ENCODE results near the gene PGM5. TPM values are rescaled to one million over a fixed set of nuclear protein-coding genes. Genes with fewer than 3 reads are reported as not detected.

Gene PGM5
- total RNA-seq, 2 donors from 2014 or later, result 6.5 to 6.9 TPM

DNA sequence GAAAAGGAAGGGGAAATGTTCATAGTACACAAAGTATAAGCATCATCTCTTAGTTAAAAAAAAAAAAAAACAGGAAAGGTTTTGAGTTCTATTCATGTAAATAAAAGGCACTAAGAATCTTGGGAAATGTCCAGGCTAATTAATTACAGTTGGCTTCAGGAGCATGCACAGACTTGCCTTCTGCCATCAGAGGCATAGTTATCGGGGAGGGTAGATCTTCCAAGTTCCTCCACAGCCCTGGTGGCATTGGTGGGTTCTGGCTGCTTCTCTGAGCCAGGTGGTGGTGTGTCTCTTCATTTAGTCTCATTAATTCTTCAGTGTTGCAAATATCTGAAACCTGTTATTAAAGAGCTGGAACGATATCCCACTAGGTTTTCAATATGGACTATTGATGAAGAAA is 99.0 kb downstream of the PGM5 start:
- Histone ChIP-seq H3K4me1 (no peaks in the 10 kb centered on the region), H3K36me3 (replicated peaks in 1 of 2; ENCODE audit: insufficient read depth in 1 of 2, low read depth in 2 of 2) (no peaks in the 10 kb centered on the region), H3K9me3 (no peaks in the 10 kb centered on the region), H3K4me3 (no peak overlapping the region), H3K27me3 (no peaks in the 10 kb centered on the region), H3K27ac (no peak overlapping the region)
- ATAC-seq, result no peak
- no peak for DNase-seq
- 73 to 75% methylated on average over 2 of the region's 2 CpGs for WGBS, 2 donors
- TF ChIP-seq, protein P1, sequence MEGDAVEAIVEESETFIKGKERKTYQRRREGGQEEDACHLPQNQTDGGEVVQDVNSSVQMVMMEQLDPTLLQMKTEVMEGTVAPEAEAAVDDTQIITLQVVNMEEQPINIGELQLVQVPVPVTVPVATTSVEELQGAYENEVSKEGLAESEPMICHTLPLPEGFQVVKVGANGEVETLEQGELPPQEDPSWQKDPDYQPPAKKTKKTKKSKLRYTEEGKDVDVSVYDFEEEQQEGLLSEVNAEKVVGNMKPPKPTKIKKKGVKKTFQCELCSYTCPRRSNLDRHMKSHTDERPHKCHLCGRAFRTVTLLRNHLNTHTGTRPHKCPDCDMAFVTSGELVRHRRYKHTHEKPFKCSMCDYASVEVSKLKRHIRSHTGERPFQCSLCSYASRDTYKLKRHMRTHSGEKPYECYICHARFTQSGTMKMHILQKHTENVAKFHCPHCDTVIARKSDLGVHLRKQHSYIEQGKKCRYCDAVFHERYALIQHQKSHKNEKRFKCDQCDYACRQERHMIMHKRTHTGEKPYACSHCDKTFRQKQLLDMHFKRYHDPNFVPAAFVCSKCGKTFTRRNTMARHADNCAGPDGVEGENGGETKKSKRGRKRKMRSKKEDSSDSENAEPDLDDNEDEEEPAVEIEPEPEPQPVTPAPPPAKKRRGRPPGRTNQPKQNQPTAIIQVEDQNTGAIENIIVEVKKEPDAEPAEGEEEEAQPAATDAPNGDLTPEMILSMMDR (IDR thresholded peaks at IDR 0.05), result no peak
- intact Hi-C loops (cut with DNase I), result no loop called here

DNA sequence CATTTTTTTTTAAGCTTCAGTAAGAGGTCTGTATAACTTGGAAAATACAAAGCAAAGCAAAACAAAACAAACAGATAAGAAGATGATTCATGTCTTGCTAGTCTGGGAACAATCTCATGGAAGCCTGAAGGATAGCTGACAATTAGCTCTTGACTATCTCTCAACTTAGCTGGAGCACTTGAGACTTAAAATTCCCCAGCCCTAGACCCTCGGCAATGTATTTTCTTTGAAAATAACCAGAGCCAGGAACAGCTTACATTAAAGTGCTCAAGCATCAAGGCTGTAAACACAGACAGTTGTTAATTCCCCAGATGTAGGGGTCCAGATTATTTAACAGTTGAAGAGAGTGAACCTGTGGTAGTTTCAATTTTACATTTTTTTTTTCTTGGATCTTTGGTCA is 101.4 kb downstream of the PGM5 start:
- H3K9me3 ChIP-seq, result no peaks in the 10 kb centered on the region
- ATAC-seq, result no peak
- H3K36me3 ChIP-seq (replicated peaks in 1 of 2; ENCODE audit: insufficient read depth in 1 of 2, low read depth in 2 of 2), result no peaks in the 10 kb centered on the region
- 80 to 81% methylated on average over 1 of the region's 1 CpG for WGBS, 2 donors
- H3K4me3 ChIP-seq, result no peak overlapping the region
- no peaks in the 10 kb centered on the region for H3K4me1 ChIP-seq
- H3K27me3 ChIP-seq, result no peaks in the 10 kb centered on the region
- DNase-seq, result no peak
- intact Hi-C loops (cut with DNase I), result no loop called here
- TF ChIP-seq, protein P1 (IDR thresholded peaks at IDR 0.05), result no peak
- TF ChIP-seq POLR2A (IDR thresholded peaks at IDR 0.05), result no peak
- no peak overlapping the region for H3K27ac ChIP-seq

DNA sequence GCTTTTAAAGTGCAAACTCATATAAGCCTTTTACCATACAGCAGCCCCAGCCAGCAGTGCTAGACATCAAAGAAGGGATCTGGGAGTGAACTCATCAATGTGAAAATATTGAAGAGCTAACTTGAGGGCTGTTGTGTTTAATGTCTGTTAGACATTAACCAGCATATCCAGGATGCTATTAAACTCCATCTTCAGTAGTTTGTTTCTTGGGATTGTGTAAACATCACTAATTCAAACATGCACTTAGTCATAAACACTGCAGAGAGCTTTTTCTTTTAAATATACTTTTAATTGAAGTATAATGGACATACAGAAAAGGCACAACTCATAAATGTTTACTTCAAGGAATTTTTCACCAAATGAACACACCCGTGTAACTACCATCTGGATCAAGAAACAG is 102.5 kb downstream of the PGM5 start:
- no peak overlapping the region for H3K4me3 ChIP-seq
- 77 to 80% methylated on average over 1 of the region's 1 CpG for WGBS, 2 donors
- H3K27me3 ChIP-seq, result no peaks in the 10 kb centered on the region
- TF ChIP-seq, protein P1 (IDR thresholded peaks at IDR 0.05), result no peak
- no peak for TF ChIP-seq POLR2A (IDR thresholded peaks at IDR 0.05)
- H3K27ac ChIP-seq, result no peak overlapping the region
- H3K4me1 ChIP-seq, result no peaks in the 10 kb centered on the region
- H3K36me3 ChIP-seq (replicated peaks in 1 of 2; ENCODE audit: insufficient read depth in 1 of 2, low read depth in 2 of 2), result no peaks in the 10 kb centered on the region
- intact Hi-C loops (cut with DNase I), result no loop called here
- no peak for ATAC-seq
- no peak for DNase-seq
- H3K9me3 ChIP-seq, result no peaks in the 10 kb centered on the region

DNA sequence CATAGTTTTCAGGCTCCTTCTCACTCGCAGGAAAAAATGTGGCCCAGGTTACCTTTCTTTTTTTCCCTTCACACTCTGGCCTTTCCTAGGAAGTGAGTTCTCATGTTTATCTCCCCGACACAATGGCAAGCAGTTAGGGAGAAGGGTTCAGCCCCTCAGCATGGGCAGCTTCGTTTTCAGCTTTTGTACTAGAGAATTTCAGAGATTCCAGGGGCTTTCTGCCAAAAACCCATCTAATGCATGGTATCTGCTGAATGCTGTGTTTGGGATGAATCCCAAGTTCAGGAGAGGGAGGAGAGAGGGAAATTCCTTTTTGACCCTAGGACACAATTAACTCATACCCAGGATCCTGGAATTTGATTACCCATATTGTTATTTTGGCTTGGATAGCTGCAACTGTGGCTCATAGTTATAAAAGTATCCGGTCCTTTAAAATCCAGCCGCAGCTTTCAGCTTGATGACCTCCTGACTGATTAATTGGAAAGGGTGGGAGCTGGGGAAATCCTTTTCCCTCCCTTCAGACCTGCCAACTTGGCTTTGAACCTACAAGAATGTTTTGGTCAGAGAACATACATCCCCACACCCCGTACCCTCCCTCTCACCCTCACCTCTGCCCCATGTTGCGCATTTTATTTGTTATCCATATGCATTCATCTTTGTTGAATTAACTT is 105.8 kb downstream of the PGM5 start:
- no peak for TF ChIP-seq POLR2A (IDR thresholded peaks at IDR 0.05)
- Histone ChIP-seq H3K4me3 (no peak overlapping the region), H3K4me1 (no peaks in the 10 kb centered on the region), H3K27me3 (no peaks in the 10 kb centered on the region), H3K9me3 (no peaks in the 10 kb centered on the region), H3K36me3 (replicated peaks in 1 of 2; ENCODE audit: insufficient read depth in 1 of 2, low read depth in 2 of 2) (no peaks in the 10 kb centered on the region), H3K27ac (no peak overlapping the region)
- ATAC-seq, result no peak
- 62 to 65% methylated on average over 7 of the region's 7 CpGs for WGBS, 2 donors
- intact Hi-C loops (cut with DNase I), result no loop called here
- no peak for DNase-seq

DNA sequence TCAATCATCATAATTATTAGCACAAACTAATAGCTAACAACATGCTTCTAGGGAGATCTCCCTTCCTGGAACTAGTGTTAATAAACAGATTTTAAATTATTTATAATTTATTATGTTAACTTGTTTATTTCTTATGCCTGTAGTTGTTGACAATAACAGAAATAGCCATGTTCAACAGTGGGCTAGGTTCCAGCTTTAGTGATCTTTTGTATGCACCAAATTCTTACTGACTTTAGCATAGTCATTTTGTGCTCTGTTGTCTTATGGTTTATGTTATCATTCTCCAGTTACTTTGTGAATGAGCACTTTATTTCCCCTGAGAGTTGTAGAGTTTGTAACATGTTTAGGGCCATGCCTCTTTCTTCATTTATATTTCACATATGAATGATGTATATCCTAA is 113.7 kb downstream of the PGM5 start:
- no peak overlapping the region for H3K27ac ChIP-seq
- no peaks in the 10 kb centered on the region for H3K9me3 ChIP-seq
- H3K4me1 ChIP-seq, result no peaks in the 10 kb centered on the region

More for the DNA sequence above, 113.7 kb downstream of the PGM5 start:
- no peak overlapping the region for H3K4me3 ChIP-seq
- DNase-seq (no peak), ATAC-seq (no peak)
- intact Hi-C loops (cut with DNase I), result no loop called here
- H3K36me3 ChIP-seq (replicated peaks in 1 of 2; ENCODE audit: insufficient read depth in 1 of 2, low read depth in 2 of 2), result no peaks in the 10 kb centered on the region
- no peak for TF ChIP-seq POLR2A (IDR thresholded peaks at IDR 0.05)
- TF ChIP-seq, protein P1 (IDR thresholded peaks at IDR 0.05), result no peak
- no peaks in the 10 kb centered on the region for H3K27me3 ChIP-seq
